GM18498 (cell line): ENCODE measurements around the gene IRF4.

Experiments
- ATAC-seq: cut with Tn5 transposase; IDR thresholded peaks from one replicate; pipeline ENCODE4 v1.9.1; 2021; ENCODE audit warnings: mild to moderate bottlenecking, moderate library complexity; ENCODE audit not compliant: unreplicated experiment

Gene IRF4

GRCh38 chr6:395432-396125, 4.0 kb downstream of the IRF4 start:
- no peak for ATAC-seq

- ATAC-seq = no peak
Measured at GRCh38 chr6:396126-396520, 4.6 kb downstream of the IRF4 start.

GRCh38 chr6:397056-397455, 5.5 kb downstream of the IRF4 start:
- no peak for ATAC-seq

- ATAC-seq = no peak
Measured at GRCh38 chr6:397604-398003, 6.1 kb downstream of the IRF4 start.

- no peak for ATAC-seq
Measured at GRCh38 chr6:398065-398464, 6.5 kb downstream of the IRF4 start.

GRCh38 chr6:398558-399078, 7.1 kb downstream of the IRF4 start:
- ATAC-seq = no peak

GRCh38 chr6:399785-400534, 8.4 kb downstream of the IRF4 start:
- ATAC-seq = peak; percentile 53

- no peak for ATAC-seq
Measured at GRCh38 chr6:400815-401214, 9.3 kb downstream of the IRF4 start.

- no peak for ATAC-seq
Measured at GRCh38 chr6:401239-401993, 9.9 kb downstream of the IRF4 start.

- ATAC-seq = no peak
Measured at GRCh38 chr6:401994-402640, 10.6 kb downstream of the IRF4 start.

GRCh38 chr6:402901-403658, 11.5 kb downstream of the IRF4 start:
- no peak for ATAC-seq

- ATAC-seq = no peak
Measured at GRCh38 chr6:403659-404655, 12.4 kb downstream of the IRF4 start.

- ATAC-seq = no peak
Measured at GRCh38 chr6:404685-405423, 13.3 kb downstream of the IRF4 start.

- no peak for ATAC-seq
Measured at GRCh38 chr6:408148-408547, 16.6 kb downstream of the IRF4 start.

- no peak for ATAC-seq
Measured at GRCh38 chr6:408599-409102, 17.1 kb downstream of the IRF4 start.

GRCh38 chr6:409370-409972, 17.9 kb downstream of the IRF4 start:
- ATAC-seq = no peak

GRCh38 chr6:410555-411395, 19.2 kb downstream of the IRF4 start:
- no peak for ATAC-seq
